Activated CD4-positive, alpha-beta T cell treated with anti-CD3 and anti-CD28 coated beads, Interleukin-2, amount 10 ng/mL, durations not matched to agents 24 days and 14 days (primary cell): ENCODE results near the gene REPIN1. TPM values are rescaled to one million over a fixed set of nuclear protein-coding genes. Genes with fewer than 3 reads are reported as not detected.

Source experiments
- DNase-seq: peaks from one replicate; pipeline ENCODE4 v3.0.0; 2022
- H3K27ac Mint-ChIP-seq: one replicate; pipeline ENCODE4 v1.8.0; 2022; ENCODE audit warnings: mild to moderate bottlenecking, mixed read lengths
- H3K27me3 Mint-ChIP-seq: one replicate; pipeline ENCODE4 v1.8.0; 2022; ENCODE audit warnings: mixed read lengths
- H3K36me3 Mint-ChIP-seq: one replicate; pipeline ENCODE4 v1.8.0; 2022; ENCODE audit warnings: low read depth, mild to moderate bottlenecking, mixed read lengths
- H3K4me1 Mint-ChIP-seq: one replicate; pipeline ENCODE4 v1.8.0; 2021; ENCODE audit warnings: mixed read lengths
- H3K4me3 Mint-ChIP-seq: one replicate; pipeline ENCODE4 v1.8.0; 2022; ENCODE audit warnings: mild to moderate bottlenecking, moderate library complexity, mixed read lengths
- H3K9me3 Mint-ChIP-seq: one replicate; pipeline ENCODE4 v1.8.0; 2021; ENCODE audit warnings: mixed read lengths
- intact Hi-C: fragments of 100-400 bp; cut with micrococcal nuclease; formaldehyde crosslinking; loops from one replicate; pipeline ENCODE4 v1.15.1; 2023
- total RNA-seq: library from RNA; stranded (reverse); gene quantifications from 2 replicates; pipeline ENCODE4 v1.2.3, GENCODE V29; 2022

Gene REPIN1
- total RNA-seq, 1 donor from 2014 or later, result 79.7 TPM

DNA sequence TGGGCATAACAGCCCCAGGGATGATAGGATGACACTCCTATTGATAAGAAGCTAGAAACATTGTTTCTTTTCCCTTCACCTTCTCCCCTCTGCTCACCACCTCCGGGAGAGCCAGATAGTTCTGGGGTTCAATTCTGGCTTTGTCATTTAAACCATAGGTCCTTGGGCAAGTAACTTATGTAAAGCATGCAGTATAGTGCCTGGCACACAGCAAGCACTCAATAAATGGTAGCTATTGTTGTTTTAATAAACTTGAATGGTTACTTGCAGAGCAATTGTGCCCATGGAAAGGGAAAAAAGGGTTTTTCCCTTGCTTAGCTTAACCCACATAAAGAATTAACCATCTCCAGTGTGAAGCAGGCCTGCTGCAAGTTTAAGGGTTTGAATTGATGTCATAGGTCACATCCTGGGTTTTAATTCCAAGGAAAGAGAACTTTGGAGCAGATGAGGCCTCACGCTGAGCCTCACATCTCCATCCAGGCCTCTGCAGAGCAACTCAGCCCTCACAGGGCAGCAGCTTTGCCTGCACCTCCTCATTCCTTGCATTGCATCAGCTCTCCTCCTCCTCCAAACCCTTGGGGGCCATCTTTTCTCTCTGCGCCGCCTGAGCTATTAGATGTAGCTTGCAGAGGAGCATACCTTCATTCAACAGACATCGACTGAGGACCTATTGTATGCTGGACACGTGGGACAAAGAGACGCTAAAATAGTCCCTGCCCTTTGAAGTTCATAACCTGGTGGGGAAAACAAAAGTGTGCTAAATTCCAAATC is 33.4 kb downstream of the REPIN1 start:
- H3K4me3 Mint-ChIP-seq, result no peak overlapping the region
- no peak for DNase-seq
- no peaks in the 10 kb centered on the region for H3K27me3 Mint-ChIP-seq
- H3K4me1 Mint-ChIP-seq, result peaks cover 27% of the 10 kb centered on the region
- intact Hi-C loops, result no loop called here
- peaks cover 4% of the 10 kb centered on the region for H3K36me3 Mint-ChIP-seq
- no peak overlapping the region for H3K27ac Mint-ChIP-seq
- H3K9me3 Mint-ChIP-seq, result no peaks in the 10 kb centered on the region

DNA sequence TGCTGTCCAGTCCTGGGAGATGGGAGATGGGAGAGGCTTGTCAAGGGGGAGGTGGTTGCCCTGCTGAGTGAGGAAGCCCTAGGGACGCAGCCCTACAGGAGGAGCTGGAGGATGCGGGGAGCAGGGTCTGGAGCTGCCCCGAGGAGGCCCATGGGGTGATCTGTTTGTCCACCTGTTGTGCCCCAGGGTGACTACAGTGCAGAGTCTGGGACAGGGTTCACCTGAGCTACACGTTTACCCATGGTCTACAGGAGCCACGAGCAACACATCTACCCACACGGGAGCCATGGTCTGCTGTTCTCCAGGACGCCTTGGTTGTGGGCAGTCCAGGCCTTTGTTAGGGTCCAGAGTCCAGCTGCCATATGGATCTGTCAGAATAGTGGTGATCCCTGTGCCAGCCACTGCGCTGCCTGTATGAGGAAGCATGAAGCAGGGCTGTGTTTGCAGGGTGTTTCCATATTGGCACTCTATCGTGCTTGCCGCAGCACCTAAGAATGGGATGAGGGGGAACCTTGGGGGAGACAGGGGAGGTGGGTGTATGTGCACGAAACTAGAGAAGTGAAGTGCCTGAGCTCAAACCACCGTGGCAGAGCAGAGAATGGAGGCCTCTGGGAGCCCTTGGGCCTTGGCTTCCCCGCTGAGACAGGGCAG is 34.2 kb downstream of the REPIN1 start:
- Mint-ChIP-seq H3K4me3 (no peak overlapping the region), H3K27ac (no peak overlapping the region), H3K9me3 (no peaks in the 10 kb centered on the region), H3K36me3 (peaks cover 5% of the 10 kb centered on the region), H3K27me3 (no peaks in the 10 kb centered on the region), H3K4me1 (peaks cover 29% of the 10 kb centered on the region)
- intact Hi-C loops, result no loop called here
- no peak for DNase-seq

DNA sequence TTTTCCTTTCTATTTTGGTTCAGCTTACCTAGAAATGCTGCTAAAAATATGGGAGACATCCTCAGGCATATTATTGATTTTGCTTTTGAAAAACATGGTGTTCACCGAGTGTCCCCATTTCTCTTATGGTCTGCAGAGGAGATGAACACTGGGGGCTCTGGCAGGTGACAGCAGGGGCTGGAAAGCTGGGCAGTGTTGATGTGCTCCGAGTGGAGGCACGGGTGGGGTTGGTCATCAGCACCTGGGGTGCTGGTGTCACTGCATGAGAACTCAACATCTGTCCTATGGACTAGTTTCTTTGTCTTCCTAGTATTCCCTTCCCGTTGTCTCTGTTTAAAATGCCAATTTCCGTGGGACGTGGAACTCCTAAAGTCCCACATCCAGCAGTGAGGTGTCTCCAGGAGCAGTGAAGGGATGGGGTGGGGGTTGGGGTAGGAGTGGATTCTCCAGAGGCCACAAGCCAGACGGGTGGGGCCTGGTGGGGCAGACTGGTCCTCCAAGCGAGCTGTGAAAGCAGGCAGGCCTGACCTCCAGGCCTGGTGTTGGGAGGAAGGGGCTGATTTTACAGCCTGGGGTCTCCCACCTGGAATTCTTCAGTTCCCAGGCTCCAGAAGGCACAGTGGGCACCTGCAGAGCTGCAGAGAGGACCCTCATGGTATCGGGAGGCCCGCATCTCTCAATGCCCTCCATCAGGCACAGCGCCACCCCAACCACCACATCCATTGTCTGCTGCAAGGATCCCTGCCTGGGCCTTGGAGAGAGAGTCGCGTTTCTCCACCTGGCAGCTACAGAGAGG is 35.0 kb downstream of the REPIN1 start:
- Mint-ChIP-seq H3K9me3 (no peaks in the 10 kb centered on the region), H3K4me1 (peaks cover 31% of the 10 kb centered on the region), H3K36me3 (peaks cover 6% of the 10 kb centered on the region), H3K4me3 (peak overlapping the region; percentile 87), H3K27ac (peak overlapping the region; percentile 82), H3K27me3 (no peaks in the 10 kb centered on the region)
- no peak for DNase-seq
- intact Hi-C loops, result no loop called here

DNA sequence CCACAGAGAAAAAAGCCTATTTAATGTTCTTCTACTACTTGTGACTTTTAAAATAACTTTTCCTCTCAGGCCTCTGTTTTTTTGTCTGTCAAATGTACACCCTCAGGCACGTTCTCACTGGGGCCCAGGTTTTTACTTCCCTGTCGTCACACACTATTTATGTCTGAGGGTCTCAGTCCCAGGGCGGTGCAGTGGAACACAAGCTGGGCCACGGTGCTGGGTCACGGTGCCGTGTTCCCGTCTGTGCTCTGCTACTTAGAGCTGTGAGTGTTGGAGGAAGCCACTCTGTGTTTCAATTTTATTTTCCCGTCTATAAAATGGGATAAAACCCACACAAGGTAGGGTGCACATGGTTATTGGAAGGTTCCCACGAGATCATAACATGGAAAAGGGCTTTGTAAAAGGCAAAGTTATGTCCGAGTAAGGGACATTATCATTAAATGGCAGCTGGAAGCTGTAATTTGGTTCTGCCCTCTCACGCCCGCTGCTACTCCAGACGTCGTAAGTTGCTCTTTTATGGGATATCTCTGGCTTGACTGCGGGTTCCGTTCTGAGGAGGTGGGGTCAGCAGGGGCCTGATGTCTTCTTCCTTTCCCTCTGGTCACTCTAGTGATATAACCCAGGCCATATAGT is 35.7 kb downstream of the REPIN1 start:
- no peaks in the 10 kb centered on the region for H3K9me3 Mint-ChIP-seq
- peak overlapping the region; percentile 82 for H3K27ac Mint-ChIP-seq
- no peaks in the 10 kb centered on the region for H3K27me3 Mint-ChIP-seq
- no peak for DNase-seq
- peaks cover 34% of the 10 kb centered on the region for H3K4me1 Mint-ChIP-seq
- peak overlapping the region; percentile 87 for H3K4me3 Mint-ChIP-seq
- intact Hi-C loops, result no loop called here
- H3K36me3 Mint-ChIP-seq, result peaks cover 10% of the 10 kb centered on the region

DNA sequence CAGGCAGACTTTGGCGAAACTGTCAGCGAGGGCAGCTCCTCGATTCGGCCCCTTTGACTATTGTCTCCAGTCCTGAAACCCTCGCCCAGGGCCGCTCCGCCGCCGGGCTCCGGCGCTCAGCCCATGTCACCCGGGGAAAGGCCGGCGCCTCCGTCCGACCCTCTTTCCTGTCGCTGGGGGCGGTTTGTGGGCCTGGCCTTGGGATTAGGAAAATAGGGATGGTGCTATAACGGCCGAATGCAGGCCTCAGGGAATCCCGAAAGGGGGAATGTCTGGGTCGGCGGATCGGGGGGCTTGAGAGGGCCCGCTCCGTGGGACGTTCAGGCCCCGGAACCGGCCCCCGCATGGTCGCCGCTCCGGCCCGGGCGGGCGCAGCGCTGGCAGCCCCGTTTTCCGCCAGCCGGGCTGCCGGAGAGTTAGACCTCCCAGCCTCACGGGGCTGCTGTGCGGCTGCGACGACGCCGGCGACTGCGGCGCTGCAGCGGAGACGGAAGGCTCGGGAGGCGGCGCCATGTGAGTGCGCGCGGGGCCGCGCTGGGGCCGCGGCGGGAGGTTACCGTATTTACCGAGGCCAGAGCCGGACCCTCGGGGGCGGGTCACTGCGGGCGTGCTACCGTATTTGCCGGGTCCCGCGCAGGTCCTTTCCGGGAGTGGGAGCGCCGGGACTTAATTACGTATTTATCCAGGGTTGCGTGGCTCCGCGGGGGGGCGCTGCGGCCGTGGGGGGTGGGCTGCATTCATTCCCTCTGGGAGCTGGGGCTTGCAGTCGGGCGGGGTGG is 36.4 kb downstream of the REPIN1 start:
- DNase-seq, result peak; percentile 95
- no peaks in the 10 kb centered on the region for H3K27me3 Mint-ChIP-seq
- no peaks in the 10 kb centered on the region for H3K9me3 Mint-ChIP-seq
- H3K27ac Mint-ChIP-seq, result peak overlapping the region; percentile 89
- H3K36me3 Mint-ChIP-seq, result peaks cover 10% of the 10 kb centered on the region
- H3K4me3 Mint-ChIP-seq, result peak overlapping the region; percentile 87
- intact Hi-C loops, result loop anchor here (1.0 kb wide), 4 partner anchors 16 to 84 kb away; partner anchors contain the start of genes REPIN1 and ZNF775
- peaks cover 34% of the 10 kb centered on the region for H3K4me1 Mint-ChIP-seq

DNA sequence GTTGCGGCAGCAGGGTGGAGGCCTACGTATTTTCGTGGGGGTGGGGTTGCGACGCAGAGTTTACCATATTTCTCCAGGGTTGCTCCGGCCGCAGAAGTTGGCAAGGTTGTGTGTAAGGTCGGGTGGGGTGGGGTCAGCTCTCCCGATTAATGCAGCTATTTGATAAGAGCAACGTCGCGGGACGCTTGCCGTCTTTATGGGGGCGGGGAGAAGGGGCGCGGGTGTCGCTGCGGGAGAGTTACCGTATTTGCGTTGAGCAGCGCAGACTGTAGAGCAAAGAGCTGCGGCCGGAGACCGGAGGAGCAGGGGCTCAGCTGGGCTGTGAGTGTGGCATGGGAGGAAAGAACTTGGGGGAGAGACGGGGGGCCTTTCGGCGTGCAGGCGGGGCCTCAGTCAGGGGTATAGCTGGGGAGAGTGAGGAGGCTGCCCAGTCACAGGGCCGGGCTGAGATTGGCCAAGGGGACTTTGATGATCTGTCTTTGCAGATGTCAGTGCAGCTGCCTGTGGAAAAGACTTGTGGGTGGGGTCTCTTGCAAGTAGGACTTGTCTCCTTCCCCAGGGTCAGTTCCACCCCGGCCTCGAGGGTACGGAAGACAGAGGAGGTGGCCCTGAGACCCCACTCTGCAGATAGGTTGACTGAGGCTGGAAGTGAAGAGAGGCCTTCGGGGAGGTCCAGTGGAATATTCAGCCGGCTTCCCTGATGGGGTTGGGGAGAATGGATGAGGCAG is 37.1 kb downstream of the REPIN1 start:
- Mint-ChIP-seq H3K4me3 (peak overlapping the region; percentile 87), H3K9me3 (no peaks in the 10 kb centered on the region), H3K27me3 (no peaks in the 10 kb centered on the region), H3K36me3 (peaks cover 13% of the 10 kb centered on the region), H3K27ac (peak overlapping the region; percentile 89), H3K4me1 (peaks cover 32% of the 10 kb centered on the region)
- DNase-seq, result peak; percentile 86
- intact Hi-C loops, result loop anchor here (1.0 kb wide), 5 partner anchors 16 to 350 kb away; partner anchors contain the start of genes REPIN1 and ZNF775

DNA sequence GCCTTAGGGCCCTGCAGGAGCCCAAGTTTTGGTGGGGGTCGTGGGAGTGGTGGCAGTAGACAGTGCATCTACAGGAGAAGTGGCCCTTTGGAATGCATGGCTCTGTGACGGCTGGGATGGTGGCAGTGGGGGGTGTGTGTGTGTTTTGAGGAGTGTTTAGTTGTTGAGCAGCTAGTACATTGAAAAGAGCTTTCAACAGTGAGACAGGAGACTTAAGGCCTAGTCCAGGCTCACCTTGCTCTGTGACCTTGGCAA is 37.6 kb downstream of the REPIN1 start:
- no peak for DNase-seq
- H3K4me1 Mint-ChIP-seq, result peaks cover 32% of the 10 kb centered on the region
- H3K4me3 Mint-ChIP-seq, result peak overlapping the region; percentile 87
- H3K9me3 Mint-ChIP-seq, result no peaks in the 10 kb centered on the region
- H3K27ac Mint-ChIP-seq, result peak overlapping the region; percentile 89
- peaks cover 17% of the 10 kb centered on the region for H3K36me3 Mint-ChIP-seq
- no peaks in the 10 kb centered on the region for H3K27me3 Mint-ChIP-seq
- intact Hi-C loops, result loop anchor here (1.0 kb wide), 1 partner anchor 349 kb away; no protein-coding TSS in a partner anchor

DNA sequence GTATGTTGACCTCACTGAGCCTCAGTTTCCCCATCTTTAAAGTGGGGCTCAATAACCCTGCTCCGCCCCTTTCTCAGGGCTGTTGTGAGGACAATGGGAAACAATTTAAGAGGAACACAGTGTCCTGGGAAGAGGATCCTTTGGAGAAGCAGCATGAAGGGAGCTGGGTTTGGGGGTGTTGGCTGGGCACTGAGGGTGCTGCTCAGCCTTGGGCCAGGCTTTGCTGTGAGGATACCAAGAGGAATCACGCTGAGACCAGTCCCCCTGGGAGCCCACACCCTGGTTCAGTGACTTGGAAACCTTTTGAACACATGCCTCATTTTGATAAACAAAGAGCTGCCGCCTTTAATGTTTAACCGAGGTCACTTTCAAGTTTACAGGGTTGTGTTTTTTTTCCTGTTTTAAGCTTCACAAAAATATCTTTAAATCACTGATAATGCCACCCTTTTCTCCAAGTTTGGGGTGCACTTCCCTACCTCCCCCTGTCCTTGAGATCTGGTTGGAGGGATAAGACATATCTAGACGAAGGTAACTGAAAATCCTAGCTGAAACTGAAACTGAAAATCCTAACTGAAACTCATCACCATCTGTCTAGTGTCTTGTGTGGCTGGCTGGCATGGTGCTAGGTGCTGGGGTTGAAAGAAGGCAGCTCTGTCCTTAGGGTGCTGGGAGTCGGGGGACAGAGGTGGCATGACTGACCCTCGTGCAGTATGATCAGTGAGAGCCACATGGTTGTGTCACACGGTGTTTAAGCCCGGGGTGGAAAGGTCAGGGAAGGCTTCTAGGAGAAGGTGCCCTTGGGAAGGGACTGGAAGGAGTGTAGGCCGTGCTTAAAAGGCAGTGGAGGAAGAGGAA is 38.2 kb downstream of the REPIN1 start:
- Mint-ChIP-seq H3K36me3 (peaks cover 19% of the 10 kb centered on the region), H3K4me1 (peaks cover 29% of the 10 kb centered on the region), H3K4me3 (peak overlapping the region; percentile 87), H3K27me3 (no peaks in the 10 kb centered on the region), H3K9me3 (no peaks in the 10 kb centered on the region), H3K27ac (peak overlapping the region; percentile 89)
- intact Hi-C loops, result loop anchor here (1.0 kb wide), 1 partner anchor 349 kb away; no protein-coding TSS in a partner anchor
- peak; percentile 85 for DNase-seq

DNA sequence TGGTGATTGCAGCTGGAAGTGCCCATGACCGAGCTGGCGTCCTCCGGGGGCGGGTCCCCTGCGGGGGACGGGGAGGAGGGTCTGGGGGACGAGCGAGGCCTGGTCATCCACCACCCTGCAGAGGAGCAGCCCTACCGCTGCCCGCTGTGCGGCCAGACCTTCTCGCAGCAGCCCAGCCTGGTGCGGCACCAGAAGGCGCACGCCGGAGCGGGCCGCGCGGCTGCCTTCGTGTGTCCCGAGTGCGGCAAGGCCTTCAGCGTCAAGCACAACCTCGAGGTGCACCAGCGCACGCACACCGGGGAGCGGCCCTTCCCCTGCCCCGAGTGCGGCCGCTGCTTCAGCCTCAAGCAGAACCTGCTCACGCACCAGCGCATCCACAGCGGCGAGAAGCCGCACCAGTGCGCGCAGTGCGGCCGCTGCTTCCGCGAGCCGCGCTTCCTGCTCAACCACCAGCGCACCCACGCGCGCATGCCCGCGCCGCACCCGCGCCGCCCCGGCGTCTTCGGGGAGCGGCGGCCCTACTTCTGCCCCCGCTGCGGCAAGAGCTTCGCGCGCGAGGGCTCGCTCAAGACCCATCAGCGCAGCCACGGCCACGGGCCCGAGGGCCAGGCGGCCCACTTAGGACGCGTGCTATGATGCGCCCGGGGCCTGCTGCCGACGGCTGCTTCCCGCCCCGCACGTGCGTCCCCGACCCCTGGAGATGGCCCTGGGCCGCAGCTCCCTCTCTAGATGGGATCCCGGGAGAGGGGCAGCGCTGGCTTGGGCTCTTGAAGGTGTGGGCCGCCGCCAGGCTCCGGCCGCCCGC is 39.2 kb downstream of the REPIN1 start:
- Mint-ChIP-seq H3K9me3 (no peaks in the 10 kb centered on the region), H3K4me1 (peaks cover 29% of the 10 kb centered on the region), H3K36me3 (peaks cover 21% of the 10 kb centered on the region), H3K27ac (no peak overlapping the region), H3K27me3 (no peaks in the 10 kb centered on the region), H3K4me3 (no peak overlapping the region)
- intact Hi-C loops, result no loop called here
- DNase-seq, result no peak

DNA sequence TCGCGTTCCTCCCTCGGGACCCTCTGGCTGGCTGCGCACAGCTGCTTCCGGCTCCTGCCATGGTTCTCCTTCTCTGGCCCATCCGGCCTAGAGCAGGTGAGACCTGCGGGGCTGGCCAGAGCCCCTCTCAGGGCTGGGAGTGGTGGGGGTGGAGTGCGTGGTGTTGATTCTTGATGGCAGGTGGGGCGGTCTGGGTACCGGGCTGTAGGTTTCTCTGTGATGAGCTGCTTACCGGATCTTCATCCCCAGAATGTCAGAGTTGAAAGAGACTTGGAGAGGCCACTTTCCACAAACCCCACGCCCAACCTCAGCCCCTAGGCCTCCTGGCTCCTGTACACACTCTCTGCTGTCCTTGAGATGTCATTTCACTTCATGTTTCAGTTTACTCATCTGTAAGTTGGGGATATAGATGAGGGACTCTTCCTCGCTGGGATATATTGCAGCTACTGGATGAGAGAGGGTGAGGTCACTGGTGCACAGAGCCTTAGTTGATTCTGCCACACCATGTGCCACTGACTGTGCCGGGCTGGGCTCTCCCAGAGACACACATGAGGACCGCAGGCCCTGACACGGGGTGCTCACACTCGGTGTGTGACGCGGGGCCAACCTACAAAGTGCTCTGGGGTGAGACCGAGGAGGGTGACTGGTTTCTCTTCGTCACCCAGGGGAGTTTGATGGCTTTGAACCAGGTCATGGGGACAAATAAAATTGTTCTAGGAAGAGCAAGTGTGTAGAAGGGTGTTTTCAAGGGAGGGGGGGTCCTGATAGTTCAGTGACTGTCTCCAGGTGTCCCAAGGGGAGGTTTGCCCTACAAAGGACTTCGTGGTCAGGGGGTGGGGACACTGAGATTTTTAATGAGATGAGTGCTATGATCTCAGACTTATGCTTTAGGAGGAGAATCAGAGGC is 40.0 kb downstream of the REPIN1 start:
- no peak for DNase-seq
- H3K9me3 Mint-ChIP-seq, result no peaks in the 10 kb centered on the region
- peak overlapping the region; percentile 68 for H3K27ac Mint-ChIP-seq
- peaks cover 21% of the 10 kb centered on the region for H3K36me3 Mint-ChIP-seq
- intact Hi-C loops, result no loop called here
- H3K27me3 Mint-ChIP-seq, result no peaks in the 10 kb centered on the region
- H3K4me3 Mint-ChIP-seq, result peak overlapping the region; percentile 19
- H3K4me1 Mint-ChIP-seq, result peaks cover 27% of the 10 kb centered on the region
